A172 (cell line): ENCODE measurements around the gene GREM2. TPM values are rescaled to one million over a fixed set of nuclear protein-coding genes. Genes with fewer than 3 reads are reported as not detected.

ENCODE experiments used
- DNase-seq: peaks from one replicate; pipeline ENCODE4 v3.0.0-alpha.2; 2015; ENCODE audit warnings: low spot score
- total RNA-seq: library from RNA; depleted of rRNA; stranded (reverse); fragments of >200 nt; shearing (Covaris generic); gene quantifications from 2 replicates; pipeline ENCODE4 v1.2.3, GENCODE V29; 2014

The GREM2 gene
- total RNA-seq, 1 experiment from 2014 or later, result 0.03 TPM

DNA sequence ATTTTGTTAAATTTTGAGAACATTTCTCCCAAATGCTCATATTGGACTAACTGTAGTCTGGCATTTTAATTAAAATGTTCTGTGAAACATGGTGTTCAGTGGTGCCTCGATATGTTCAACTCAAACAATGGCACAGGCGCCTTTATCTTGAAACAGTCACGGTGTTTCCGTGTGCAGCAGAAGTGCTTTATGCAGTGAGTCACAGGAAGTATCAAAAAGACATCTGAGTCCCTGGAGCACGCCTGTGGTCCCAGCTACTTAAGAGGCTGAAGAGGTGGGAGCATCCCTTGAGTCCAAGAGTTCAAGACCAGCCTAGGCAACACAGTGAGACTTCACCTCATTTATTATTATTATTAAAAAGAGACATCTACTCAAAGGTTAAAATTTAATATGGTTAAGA is 52.2 kb downstream of the GREM2 start:
- peak; percentile 26 for DNase-seq

DNA sequence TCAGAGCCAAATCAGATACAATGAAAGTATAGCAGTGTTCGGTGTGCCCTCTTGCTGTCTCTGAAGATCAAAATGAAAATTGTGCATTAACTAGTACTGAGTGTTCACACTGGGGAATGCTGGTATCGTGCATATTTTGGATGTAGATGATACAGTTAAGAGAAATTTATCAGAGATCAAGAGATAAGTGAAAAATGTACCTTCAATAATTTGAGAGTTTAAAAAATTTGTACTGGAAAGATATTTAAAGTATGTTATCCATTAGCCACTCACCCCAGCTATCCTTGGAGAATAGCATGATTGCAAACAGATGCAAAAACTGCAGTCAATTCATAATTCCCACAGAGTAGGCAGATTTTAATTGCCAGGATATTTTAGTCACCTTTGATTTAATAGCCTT is 56.4 kb downstream of the GREM2 start:
- DNase-seq, result no peak

DNA sequence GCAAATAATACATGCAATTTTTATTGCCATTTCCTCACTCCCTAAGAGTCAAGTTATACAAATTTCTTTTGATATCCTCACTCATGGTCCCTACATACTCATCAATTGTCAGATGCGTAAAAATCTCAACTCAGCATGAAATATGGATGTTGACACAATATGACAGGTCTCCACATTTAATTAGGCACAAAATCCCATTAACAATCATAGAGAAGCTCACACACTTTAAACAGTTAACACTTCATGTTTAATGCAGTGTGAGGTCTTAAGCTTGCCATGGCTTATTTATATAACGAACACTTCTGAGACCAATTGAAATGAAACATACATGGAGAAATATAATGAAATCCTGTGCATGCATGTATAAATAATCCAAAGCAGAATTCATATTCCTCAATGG is 58.6 kb downstream of the GREM2 start:
- DNase-seq, result no peak

DNA sequence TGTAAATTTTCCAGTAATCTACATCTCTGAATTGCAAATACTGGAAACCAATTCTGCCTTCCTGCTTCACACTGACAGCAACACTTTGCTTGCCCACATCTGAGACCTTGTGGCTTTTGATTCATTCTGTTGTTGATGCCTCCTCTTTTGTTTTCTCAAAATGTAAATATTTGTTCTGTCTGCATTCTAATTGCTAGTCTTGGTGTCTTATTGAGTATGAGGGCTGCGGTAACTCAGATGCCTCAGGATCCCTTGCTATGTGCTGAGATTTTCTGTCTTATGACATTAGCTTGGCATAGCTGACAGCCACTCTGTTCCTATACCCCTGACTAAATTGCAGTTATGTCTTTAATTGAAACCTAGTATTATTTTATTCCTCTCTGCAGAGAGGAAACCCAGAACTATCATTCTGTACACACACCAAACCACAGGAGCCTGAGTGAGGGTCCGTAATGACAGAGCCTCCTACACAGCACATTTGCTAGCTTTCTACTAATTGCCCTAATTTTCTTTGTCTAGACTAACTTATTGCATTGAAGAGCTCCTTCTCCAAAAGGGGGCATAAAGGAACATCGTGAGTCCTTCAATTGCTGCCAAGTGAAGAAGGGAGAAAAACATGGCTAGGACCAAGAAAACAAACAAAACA is 72.1 kb downstream of the GREM2 start:
- DNase-seq, result no peak

DNA sequence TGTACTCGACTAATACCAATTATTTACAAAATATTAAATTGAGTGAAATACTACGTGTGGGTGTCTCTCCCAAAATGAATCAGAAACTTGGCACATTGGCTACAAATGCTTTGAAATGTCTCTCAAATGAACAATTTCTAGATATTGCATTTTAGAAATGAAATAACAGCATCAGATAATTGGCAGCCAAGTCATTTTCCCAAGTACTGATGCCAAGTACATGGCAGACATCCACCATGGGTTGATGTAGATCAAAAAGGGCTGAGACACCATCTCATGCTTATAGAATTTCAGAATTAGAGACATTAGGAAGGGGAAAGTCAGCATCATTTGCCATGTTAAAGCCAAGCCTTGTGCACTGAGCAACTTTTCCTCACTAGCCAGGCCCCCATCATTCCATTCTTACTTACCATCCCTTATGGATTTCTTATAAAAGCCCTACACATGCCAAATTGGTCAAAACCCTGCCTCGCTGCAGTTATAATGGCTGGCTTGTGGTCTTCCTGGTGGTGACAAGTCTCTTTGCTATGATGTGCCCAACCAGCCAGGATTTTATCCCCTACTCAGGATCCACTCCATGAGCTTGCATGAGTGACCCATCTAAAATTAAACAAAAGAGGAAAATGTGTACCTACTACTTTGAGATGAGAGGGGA is 73.1 kb downstream of the GREM2 start:
- DNase-seq, result no peak

DNA sequence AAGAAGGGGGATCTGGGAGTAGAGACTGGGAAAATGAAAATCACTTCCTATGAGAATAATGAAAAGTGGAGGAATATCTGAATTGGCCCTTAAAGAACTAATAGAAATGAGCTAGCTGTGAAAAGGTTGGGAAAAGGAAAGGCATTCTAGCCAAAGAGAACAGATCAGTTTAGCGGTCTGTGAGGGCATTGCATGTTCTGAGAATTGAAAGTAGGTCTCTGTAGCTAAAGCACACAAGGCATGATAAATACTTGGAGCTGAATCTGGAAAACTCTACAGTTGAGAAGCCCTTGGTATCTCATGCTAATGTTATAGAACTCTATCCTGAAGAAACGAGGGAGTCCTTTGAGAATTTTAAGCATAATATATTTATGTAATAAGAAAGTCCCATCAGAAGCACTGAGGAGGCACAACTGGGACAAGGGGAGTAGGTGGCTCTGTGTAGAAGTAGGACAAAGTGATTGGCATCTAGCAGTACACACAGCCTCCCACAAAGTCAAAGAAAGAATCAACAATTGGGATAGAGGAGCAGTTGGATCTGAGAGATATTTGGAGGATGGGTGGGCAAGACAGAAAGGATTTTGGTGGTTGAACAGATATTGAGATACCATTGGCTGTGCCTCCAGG is 78.7 kb downstream of the GREM2 start:
- no peak for DNase-seq

DNA sequence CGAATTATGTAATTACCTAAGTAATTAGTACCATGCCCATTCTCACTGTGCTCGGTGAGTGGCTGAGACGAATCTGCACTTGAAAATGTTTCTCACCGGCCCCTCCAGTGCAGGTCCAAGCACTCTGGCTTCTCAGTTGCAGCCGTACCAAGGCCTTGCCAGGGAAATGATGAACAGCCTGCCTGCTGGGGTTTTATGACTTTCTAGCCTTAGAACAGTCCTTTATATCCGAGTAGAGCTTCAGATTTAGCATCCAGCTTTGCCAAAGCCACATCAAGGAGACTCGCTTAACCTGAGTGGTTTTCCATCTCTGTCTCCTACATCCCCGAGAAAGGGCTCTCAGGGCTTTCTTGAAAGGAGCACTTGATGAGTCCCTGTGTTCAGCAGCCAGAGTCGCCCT is 83.4 kb downstream of the GREM2 start:
- no peak for DNase-seq

DNA sequence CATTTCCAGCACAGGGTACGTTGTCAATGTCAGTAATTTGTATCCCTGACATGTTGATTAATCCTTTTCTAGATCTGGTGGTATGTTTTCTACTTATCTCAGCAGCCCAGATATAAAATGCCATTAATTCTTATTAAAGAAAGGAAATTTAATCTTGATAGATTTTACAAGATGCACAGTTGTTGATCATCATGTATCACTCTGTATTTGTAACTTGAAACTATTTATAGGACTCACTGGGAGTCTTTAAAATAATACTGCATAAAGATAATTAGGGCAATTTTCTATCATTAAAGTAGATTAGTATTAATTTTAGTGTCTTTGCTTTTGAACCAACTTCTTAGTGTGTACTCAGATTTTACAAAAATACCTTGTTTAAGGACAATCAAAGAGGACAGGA is 84.9 kb downstream of the GREM2 start:
- no peak for DNase-seq

DNA sequence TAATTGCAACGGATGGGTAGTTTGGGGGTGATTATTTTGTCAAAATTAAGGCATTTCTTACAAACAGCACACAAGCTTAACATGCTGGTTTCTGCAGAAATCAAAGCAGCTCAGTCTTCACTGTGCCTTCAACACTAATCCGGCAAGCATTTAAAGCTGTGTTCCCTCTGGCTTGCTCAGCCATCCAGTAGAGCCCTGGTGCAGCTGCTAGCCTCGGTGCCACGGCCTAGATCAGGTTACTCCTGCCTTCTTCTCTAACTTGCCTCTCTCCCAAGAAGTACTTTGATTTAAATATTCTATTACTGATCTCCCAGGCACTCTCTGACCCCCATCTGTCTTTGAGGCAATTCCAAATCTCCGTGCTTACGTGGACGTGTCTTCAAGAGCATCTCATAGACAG is 85.6 kb downstream of the GREM2 start:
- DNase-seq, result no peak

DNA sequence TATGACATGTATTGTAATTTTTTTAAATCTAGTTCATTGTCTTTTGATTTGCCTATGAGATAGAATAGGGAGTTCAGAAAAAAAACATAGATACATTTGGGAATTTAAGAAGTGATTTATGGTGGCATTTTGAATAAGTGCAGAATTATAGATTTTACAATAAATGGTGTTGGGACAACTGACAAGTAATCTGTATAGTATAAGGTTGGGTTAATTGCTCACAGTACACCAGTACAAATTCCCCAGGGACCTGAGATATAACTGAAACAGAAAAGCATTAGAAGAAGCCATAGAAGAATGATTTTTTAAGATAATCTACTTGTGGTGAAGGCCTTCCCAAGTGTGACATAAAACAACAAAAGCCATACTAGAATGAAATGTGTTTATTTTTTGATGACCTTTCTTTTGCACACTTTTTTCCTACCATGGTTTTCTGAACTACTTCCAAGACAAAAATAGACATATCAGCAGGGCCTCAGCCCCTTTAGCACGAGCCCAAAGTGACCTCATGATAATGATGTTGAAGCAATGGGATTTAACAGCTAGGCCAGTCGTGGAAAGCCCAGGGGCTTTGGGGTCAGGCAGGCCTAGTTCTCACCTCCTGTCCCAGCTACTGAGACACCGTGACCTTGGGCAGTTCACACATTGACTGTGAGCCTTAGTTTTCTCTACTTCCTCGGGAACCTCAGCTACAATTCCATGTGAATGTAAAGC is 87.4 kb downstream of the GREM2 start:
- DNase-seq, result no peak

DNA sequence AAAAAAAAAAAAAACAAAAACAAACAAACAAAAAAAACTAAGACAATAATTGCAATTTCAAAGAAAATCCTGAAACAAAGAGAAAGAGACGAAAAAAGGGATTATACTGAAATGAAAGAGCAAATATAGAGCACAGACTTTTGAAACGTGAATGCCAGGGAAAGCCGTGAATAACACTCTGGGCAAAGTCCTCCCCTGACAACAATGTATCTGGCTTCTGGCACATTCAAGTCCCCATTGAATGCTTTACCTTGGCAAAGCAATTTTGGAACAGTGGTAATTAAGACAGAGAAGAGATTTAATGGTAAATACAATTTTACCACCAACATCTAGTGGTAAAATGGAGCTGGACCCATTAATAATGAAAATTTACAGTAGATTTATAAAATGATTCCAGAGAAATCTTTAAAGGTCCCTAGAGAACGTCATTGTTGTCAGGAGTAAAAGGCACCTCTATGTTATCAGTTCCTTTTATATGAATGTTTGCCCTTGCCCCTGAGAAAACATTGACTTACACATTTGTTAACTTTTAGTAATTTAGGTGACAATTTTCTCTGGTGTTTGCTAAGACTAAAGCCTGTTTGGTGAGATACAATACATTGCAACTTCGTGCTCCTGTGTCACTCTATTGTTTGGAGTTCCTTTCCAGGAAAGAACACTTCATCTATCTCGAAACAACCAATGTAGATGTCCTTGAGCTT is 89.7 kb downstream of the GREM2 start:
- DNase-seq, result no peak

DNA sequence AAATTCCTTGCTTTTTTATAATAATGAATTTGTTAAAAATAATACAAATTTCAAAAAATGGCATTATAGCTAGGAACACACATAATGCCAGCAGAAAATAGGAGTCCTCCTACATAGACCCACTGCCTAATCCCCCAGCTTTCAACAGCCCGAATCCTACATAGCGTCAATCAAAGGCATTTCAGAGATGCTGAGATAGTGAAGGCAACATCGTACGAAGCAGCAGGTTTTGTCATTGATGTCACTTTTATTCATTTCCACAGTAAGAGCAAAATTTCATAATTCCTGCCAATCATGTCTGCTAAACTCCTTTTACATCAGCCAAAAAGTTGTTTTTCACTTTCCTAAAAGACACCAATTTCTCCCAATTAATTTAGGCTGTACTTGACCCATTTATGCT is 94.1 kb downstream of the GREM2 start:
- no peak for DNase-seq

DNA sequence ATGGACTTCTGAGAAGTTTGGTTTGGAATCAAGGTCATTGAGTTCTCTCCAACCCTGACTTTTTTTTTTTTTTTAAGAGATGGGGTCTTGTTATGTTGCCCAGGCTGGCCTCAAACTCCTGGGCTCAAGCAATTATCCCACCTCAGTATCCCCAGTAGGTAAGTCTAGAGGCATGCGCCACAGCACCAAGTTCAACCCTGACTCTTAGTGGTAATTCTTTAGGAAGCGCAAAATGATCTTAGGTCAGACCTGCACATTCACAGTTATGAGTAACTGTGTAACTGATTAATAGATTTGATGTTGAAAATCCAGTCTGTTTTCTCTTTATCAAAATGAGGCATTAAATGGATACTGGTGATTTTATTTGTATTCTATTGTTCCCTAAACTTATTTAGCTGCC is 95.9 kb downstream of the GREM2 start:
- no peak for DNase-seq

DNA sequence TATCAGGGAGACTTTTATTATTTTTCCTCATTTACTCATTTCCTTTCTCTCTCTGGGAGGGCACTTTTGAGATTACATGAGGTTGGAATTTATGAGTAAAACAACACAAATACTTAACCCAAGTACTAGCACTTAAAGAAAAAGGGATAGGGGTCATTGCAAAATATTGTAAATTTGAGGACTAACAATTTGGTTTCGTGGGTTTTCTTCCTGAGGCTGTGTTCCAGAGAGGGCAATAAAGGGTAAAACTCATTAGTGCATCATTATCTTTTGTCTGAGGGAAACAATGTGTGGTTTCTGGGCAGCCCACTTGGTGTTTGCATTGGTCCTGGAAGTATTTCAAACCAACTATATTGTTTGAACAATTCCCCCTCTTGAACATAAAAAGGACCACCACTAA is 96.5 kb downstream of the GREM2 start:
- DNase-seq, result peak; percentile 54

DNA sequence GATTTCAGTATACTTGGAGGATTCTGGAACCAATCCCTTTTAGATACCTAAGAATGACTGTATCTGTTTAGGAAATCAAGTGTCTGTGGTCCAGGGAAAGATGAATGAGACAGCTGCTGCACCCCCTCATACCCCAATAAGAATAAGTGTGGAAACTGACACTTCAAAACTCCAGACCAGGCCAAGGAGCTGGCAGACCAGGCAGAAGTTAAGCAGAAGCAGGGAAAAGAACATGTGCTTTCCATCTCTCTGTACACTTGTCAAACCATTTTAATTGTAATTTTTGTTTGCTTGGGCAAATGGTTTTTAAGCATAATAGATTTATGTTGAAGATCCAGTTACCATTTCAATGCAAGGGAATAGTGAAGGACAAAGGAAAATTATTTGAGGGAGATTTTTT is 100.2 kb downstream of the GREM2 start:
- no peak for DNase-seq

DNA sequence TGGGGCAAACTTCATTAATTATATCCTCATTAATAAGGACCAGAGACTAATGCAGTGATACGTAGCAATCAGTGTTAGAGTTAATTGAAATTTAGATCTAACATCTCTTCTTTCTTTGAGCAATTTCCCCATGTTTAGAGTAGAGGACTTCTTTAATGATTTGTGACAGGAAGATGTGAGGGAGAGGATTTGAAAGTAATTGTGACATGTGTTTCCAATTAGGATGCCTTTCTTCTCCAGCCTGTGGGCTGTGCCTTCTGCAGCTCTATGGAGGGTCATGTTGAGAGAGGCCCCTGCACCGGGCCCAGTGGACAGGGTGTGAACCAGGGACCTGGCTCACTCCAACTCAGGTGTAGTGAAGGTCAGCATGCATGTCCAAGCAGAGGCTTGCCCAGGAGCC is 103.0 kb downstream of the GREM2 start:
- DNase-seq, result no peak

DNA sequence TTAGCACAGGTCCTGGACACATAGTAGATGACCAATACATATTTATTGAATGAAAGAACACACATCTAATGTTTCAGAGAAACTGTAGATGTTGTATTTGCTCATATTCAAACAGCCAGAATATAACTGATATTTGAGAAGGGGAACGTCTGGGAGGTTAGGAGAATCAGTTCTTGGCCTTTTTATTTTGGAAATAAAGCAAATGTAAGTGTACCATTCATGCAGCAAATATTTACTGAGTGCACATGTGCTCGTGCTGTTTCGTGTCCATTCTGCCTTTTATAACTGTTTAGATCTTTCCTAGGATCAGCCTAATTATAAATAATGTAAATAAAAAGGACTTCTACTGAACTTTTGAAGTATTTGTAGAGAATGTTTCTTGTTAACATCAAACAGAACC is 103.8 kb downstream of the GREM2 start:
- DNase-seq, result no peak

DNA sequence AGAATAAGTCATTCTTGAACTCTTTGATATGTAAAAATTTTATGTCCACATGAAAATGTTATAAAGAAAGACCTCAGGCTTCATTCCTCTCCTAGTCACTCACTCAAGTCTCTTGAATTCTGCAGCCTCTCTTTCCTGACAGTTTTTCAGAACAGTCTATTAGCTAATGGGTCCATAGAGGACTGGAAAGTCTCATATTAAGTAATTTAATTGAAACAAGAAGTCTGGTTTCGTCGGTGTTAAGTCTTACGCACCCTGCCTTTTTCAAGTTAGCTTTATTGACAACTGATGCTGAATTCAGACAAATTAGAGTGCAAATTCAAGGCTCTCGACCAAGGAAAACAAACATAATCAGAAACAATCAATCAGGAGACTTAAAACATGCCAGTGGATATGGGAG is 105.8 kb downstream of the GREM2 start:
- no peak for DNase-seq

DNA sequence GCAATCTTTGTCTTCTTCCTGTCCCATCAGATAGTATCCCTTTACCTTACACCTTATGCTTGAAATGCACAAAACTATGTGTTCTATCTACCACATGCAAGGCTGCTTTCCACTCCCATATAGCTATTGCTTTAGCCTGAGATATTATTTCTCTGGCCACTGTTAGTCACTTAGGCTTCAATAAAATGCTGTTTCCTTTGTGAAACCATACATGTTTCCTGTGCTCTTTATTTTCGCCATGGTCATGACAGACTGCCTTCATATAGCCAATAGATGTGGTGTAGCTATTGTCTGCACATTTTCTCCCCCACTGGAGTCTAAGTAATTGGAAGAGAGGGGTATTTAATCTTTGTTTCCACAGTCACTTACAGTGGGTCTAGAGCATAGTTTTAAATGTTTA is 108.4 kb downstream of the GREM2 start:
- DNase-seq, result no peak

DNA sequence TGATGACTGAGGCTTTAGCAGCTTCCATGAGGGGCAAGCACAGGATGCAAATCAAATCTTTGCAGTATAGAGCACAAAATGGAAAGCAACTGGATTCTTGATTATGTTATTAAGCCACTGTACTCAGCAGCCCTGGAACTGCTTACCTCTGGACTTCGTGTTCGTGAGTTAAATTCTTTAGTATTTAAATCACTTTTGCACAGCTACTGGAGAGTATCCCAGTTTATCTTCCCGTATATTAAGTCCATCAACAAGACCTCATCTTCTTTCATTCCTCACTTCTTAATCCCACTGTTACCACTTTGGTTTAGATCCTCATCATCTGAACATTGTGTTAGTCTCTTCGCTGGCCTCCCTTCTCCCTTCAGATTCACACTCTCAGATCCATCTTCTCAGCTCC is 108.9 kb downstream of the GREM2 start:
- DNase-seq, result no peak

DNA sequence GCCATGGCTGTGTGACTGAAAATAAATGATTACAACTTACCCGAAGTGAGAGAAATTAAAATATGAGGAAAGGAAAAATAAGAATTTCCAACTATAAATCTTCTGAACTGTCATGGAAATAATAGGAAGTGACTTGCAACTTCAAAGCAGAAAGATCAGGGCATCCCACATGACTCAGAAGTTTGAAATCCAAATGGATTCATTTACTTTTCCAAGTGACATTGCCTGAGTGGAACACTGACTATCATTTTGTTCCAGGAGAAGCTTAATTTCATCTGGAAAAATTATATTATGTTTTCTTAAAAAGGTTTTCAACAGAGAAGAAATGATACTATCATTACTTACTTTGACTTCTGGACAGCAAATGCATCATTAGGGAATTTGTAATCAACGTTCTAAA is 110.8 kb downstream of the GREM2 start:
- peak; percentile 87 for DNase-seq

DNA sequence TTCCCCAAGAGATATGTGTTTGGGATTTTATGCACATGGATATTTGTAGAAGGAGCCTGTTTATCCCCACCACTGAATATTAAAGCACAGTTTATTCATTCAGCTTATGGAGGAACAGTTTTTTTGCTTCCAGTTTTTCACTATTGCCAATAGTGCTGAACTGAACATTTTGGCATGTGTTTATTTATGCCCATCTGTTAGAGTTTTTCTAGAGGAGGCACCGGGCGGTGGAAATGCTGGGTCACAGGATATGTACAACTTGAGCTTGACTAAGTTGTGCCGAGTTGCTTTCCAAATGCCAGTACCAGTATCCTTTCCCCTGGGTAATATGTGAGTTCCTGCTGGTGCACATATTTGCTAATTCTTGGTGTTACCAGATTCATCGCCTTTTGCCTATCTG is 111.3 kb downstream of the GREM2 start:
- DNase-seq, result peak; percentile 40
